DMS114 treated with DMSO at 0.1 percent for 48 hours (cell line): ENCODE measurements around the gene URGCP.
"Not testable (repeated sequence)": the region's sequence is repeated elsewhere in the genome, so short reads cannot be mapped to it uniquely, and the experiment has no call there.

Source experiments
- DNase-seq: peaks from one replicate; lab custom pipeline; 2025; ENCODE audit not compliant: unreplicated experiment; lab: John Stamatoyannopoulos, UW

Gene URGCP

GRCh38 chr7:43922726-43923125 is 16.3 kb upstream of the URGCP start:
- DNase-seq = no peak

GRCh38 chr7:43921423-43921822 is 15.0 kb upstream of the URGCP start:
- DNase-seq = no peak

- DNase-seq = no peak
Measured at GRCh38 chr7:43915907-43916306, 9.5 kb upstream of the URGCP start.

- DNase-seq = no peak
Measured at GRCh38 chr7:43914795-43915194, 8.4 kb upstream of the URGCP start.

- peak; percentile 18 for DNase-seq
Measured at GRCh38 chr7:43905956-43906330, 453 bp downstream of the URGCP start.

- DNase-seq = no peak
Measured at GRCh38 chr7:43905209-43905946, 1.0 kb downstream of the URGCP start.

GRCh38 chr7:43904533-43905208 is 1.7 kb downstream of the URGCP start:
- DNase-seq = no peak

- DNase-seq = no peak
Measured at GRCh38 chr7:43902542-43903054, 3.8 kb downstream of the URGCP start.

- not testable (repeated sequence) for DNase-seq
Measured at GRCh38 chr7:43898571-43898970, 7.8 kb downstream of the URGCP start.

- DNase-seq = no peak
Measured at GRCh38 chr7:43895847-43896415, 10.5 kb downstream of the URGCP start.

- DNase-seq = no peak
Measured at GRCh38 chr7:43891069-43891955, 15.1 kb downstream of the URGCP start.

GRCh38 chr7:43890468-43890867 is 15.9 kb downstream of the URGCP start:
- no peak for DNase-seq

- DNase-seq = no peak
Measured at GRCh38 chr7:43888993-43889945, 17.1 kb downstream of the URGCP start.

- DNase-seq = no peak
Measured at GRCh38 chr7:43884617-43885016, 21.8 kb downstream of the URGCP start.

- DNase-seq = no peak
Measured at GRCh38 chr7:43884209-43884608, 22.2 kb downstream of the URGCP start.

- DNase-seq = no peak
Measured at GRCh38 chr7:43880596-43880995, 25.8 kb downstream of the URGCP start.

GRCh38 chr7:43879477-43879876 is 26.9 kb downstream of the URGCP start:
- no peak for DNase-seq

GRCh38 chr7:43878867-43879266 is 27.5 kb downstream of the URGCP start:
- DNase-seq = no peak

- no peak for DNase-seq
Measured at GRCh38 chr7:43877968-43878864, 28.2 kb downstream of the URGCP start.
